Astrocyte of the cerebellum (primary cell): ENCODE results near the gene KHSRP.

ENCODE experiments used
- DNase-seq: peaks from one replicate; pipeline ENCODE4 v3.0.0-alpha.2; 2011; ENCODE audit warnings: low read depth
- H3K4me3 ChIP-seq: 2 replicates; pipeline ENCODE4 v1.5.1; 2011; ENCODE audit warnings: mild to moderate bottlenecking, low read depth, low read length, moderate library complexity
- in situ Hi-C: cut with HindIII; loops from 2 replicates; pipeline ENCODE4 v1.10.0; 2017; ENCODE audit warnings: low sequenced_read_pairs
- TF ChIP-seq, protein P1 (sequence below): IDR thresholded peaks from 2 replicates; pipeline ENCODE4 v1.5.1; 2012; ENCODE audit warnings: low read length, low read depth, moderate library complexity, mild to moderate bottlenecking; ENCODE audit errors: missing control alignments

Gene KHSRP

DNA sequence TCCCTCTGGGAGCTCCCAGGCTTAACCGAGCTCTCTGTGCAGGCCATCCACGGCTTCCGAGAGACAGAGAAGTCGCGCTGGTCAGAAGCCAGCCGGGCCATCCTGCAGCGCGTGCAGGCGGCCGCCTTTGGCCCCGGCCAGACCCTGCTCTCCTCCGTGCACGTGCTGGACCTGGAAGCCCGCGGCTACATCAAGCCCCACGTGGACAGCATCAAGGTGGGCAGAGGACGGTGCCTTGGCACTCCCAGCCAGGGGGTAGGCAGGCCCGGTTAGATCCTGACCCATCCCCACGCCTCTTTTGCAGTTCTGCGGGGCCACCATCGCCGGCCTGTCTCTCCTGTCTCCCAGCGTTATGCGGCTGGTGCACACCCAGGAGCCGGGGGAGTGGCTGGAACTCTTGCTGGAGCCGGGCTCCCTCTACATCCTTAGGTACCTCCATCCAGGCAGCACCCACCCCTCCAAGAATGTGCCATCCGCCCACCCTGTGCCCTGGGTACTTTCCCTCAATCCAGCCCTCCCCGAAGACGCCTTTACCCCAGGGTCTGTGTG lies 50.4 kb downstream of the KHSRP start:
- H3K4me3 ChIP-seq, result peak overlapping the region; percentile 46
- TF ChIP-seq, protein P1, sequence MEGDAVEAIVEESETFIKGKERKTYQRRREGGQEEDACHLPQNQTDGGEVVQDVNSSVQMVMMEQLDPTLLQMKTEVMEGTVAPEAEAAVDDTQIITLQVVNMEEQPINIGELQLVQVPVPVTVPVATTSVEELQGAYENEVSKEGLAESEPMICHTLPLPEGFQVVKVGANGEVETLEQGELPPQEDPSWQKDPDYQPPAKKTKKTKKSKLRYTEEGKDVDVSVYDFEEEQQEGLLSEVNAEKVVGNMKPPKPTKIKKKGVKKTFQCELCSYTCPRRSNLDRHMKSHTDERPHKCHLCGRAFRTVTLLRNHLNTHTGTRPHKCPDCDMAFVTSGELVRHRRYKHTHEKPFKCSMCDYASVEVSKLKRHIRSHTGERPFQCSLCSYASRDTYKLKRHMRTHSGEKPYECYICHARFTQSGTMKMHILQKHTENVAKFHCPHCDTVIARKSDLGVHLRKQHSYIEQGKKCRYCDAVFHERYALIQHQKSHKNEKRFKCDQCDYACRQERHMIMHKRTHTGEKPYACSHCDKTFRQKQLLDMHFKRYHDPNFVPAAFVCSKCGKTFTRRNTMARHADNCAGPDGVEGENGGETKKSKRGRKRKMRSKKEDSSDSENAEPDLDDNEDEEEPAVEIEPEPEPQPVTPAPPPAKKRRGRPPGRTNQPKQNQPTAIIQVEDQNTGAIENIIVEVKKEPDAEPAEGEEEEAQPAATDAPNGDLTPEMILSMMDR, result no peak
- DNase-seq, result no peak
- in situ Hi-C loops, result no loop called here

DNA sequence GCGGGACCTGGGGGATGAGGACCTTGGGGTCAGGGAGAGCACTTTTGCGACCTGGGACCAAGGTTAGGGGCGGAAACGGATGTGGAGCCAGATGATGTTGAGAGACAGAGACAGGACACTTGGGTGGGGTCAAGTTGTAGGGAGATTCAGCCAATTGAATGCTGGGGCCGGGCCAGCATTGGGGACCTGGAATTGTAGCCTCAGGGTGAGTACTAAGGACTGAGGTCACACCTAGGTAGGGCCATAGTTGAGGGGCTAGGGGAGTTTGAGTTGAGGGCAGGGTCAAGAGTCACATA lies 50.9 kb downstream of the KHSRP start:
- DNase-seq, result no peak
- TF ChIP-seq, protein P1, result no peak
- in situ Hi-C loops, result no loop called here
- peak overlapping the region; percentile 46 for H3K4me3 ChIP-seq

DNA sequence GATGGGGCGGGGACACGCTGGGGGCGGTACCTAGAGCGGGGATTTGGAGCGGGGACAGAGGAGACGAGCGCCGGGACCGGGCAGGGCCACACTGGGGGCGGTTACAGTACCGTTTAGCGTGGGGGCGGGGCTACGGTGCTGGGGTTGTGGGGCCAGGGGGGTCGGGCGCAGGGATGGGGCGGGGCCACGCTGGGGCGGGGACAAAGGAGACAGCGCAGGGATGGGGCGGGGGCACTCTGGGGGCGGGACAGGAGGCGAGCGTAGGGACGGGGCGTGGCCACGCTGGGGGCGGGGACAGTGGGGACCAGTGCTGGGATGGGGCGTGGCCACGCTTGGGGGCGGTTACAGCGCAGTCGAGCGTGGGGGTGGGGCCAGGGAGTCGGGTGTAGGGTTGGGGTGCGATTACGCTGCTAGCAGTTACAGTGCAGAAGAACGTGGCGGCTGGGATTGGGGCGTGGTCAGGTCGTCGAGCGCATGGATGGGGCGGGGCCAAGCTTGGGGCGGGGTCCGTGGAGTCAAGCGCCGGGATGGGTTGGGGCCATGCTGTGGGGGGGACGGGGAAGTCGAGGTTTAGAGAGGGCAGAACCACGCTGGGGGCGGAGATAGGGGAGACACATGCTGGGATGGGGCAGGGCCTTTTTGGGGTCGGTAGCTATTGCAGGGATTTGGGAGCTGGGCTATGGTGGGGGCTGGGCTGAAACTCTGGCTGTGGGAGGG lies 51.4 kb downstream of the KHSRP start:
- TF ChIP-seq, protein P1, result no peak
- peak overlapping the region; percentile 73 for H3K4me3 ChIP-seq
- DNase-seq, result peak; percentile 91
- in situ Hi-C loops, result no loop called here

DNA sequence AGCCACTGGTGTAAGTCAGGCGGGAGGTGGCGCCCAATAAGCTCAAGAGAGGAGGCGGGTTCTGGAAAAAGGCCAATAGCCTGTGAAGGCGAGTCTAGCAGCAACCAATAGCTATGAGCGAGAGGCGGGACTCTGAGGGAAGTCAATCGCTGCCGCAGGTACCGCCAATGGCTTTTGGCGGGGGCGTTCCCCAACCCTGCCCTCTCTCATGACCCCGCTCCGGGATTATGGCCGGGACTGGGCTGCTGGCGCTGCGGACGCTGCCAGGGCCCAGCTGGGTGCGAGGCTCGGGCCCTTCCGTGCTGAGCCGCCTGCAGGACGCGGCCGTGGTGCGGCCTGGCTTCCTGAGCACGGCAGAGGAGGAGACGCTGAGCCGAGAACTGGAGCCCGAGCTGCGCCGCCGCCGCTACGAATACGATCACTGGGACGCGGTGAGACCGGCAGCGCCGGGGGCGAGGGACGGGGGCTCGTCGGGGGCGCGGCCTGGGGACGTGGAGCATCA lies 52.0 kb downstream of the KHSRP start, which contains the start of gene ALKBH7:
ALKBH7 (plus strand) TSS at position 201 of the 502 bp plus-strand sequence; CDS start at position 228, 27 bp downstream.
- TF ChIP-seq, protein P1, result no peak
- peak; percentile 100 for DNase-seq
- peak within 1 kb of the TSS; percentile 73 for H3K4me3 ChIP-seq
- in situ Hi-C loops, result no loop called here

DNA sequence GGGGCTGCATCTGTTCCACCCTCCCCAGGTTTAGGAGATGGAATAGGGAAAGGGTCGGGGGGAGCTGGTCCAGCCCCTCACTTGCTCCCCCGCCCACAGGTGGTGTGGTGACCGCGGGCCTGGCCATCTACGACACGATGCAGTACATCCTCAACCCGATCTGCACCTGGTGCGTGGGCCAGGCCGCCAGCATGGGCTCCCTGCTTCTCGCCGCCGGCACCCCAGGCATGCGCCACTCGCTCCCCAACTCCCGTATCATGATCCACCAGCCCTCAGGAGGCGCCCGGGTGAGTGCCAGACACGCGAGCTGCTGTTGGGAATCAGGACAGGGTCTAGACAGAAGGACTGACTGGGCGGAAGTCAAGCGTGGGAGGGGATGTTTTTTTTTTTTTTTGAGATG lies 60.3 kb downstream of the KHSRP start:
- TF ChIP-seq, protein P1, result no peak
- in situ Hi-C loops, result no loop called here
- H3K4me3 ChIP-seq, result no peak overlapping the region
- no peak for DNase-seq
